ENCODE results near the gene LMBRD2. TPM values are rescaled to one million over a fixed set of nuclear protein-coding genes. Genes with fewer than 3 reads are reported as not detected.
"Not testable (repeated sequence)": the region's sequence is repeated elsewhere in the genome, so short reads cannot be mapped to it uniquely, and the experiment has no call there.

The LMBRD2 gene
- total and polyA plus RNA-seq, 4 donors, result 1.8 to 16.3 (median 7.2) TPM

DNA sequence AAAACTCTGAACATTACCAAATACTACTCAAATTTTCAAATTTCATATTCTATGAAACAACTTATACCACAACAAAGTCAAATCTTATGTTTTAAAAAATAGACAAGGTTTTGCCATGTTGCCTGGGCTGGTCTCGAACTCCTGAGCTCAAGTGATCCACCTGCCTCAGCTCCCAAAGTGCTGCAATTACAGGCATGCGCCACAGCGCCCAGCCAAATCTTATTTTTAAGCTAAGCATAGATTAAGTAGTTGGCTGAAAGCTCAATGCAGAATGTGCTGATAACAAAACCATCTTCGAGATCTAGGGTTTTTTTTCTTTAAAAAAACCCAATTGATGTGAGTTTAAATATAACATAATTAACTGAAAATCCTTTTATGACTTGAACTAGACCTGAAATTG lies 6.4 kb downstream of the LMBRD2 start:
- Histone ChIP-seq H3K9me3 (ENCODE audit: control insufficient read depth, low read length) (no peaks in the 10 kb centered on the region), H3K4me1 (ENCODE audit: control insufficient read depth in 1 of 2, insufficient read depth in 2 of 2, low read length in 2 of 2) (no peaks in the 10 kb centered on the region), H3K27ac (ENCODE audit: low read depth in 1 of 2, low read length in 2 of 2) (no peak overlapping the region), H3K27me3 (ENCODE audit: control insufficient read depth in 1 of 2, insufficient read depth in 2 of 2, low read length in 1 of 2) (no peaks in the 10 kb centered on the region), H3K36me3 (ENCODE audit: control insufficient read depth in 1 of 2, insufficient read depth in 2 of 2, low read length in 1 of 2) (no peaks in the 10 kb centered on the region), H3K4me3 (ENCODE audit: low read length in 2 of 2) (no peak overlapping the region)
- intact Hi-C loops (cut with DNase I), result no loop called here
- 79 to 85% methylated on average over 4 of the region's 4 CpGs for WGBS, 2 donors
- no peak for ATAC-seq (ENCODE audit: low FRiP score)
- no peak for DNase-seq

DNA sequence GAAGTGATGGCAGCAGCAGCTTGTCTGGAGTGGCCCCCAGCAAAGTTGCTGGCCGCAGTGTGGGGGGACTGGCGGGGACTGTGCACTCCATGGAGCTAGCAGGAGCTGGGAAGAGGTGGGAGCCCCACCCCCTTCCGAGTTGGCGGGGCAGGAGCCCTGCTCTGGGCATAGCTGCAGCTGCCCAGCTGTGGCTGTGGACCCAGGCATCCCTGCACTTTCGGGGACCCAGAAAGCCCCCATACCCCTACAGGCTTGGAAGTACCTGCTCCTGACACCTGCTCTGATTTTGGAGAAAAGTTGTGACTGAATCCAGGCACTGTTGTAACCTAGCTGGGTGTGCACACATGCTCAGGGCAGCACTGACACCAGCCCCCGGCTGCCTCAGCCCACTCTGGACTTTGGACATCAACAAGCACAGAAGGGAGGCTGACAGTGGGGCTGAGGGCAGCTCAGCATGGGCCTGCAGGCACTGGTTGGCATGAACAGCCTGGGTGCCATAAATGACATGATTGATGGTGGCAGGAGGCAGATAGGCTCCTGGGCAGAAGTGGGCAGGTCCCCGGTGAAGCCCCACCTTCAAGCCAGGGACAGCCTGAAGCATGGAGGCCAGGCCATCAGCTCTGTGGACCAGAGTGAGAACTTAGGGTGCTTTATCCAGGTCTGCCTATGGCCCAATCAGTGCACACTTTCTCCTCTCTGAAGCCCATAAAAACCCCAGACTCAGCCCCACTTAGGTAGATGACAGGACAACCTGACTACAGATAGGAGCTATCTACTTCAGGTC lies 12.6 kb downstream of the LMBRD2 start:
- no peak overlapping the region for H3K4me3 ChIP-seq (ENCODE audit: low read length in 2 of 2)
- H3K4me1 ChIP-seq (ENCODE audit: control insufficient read depth in 1 of 2, insufficient read depth in 2 of 2, low read length in 2 of 2), result no peaks in the 10 kb centered on the region
- no peak overlapping the region for H3K27ac ChIP-seq (ENCODE audit: low read depth in 1 of 2, low read length in 2 of 2)
- intact Hi-C loops (cut with DNase I), result no loop called here
- DNase-seq (no peak), ATAC-seq (ENCODE audit: low FRiP score) (peak; percentile 50)
- WGBS, 2 donors, result 95 to 96% methylated on average over 7 of the region's 7 CpGs
- H3K9me3 ChIP-seq (ENCODE audit: control insufficient read depth, low read length), result no peaks in the 10 kb centered on the region
- H3K36me3 ChIP-seq (ENCODE audit: control insufficient read depth in 1 of 2, insufficient read depth in 2 of 2, low read length in 1 of 2), result peaks cover 3 to 4% of the 10 kb centered on the region in 2 donors
- no peaks in the 10 kb centered on the region for H3K27me3 ChIP-seq (ENCODE audit: control insufficient read depth in 1 of 2, insufficient read depth in 2 of 2, low read length in 1 of 2)

DNA sequence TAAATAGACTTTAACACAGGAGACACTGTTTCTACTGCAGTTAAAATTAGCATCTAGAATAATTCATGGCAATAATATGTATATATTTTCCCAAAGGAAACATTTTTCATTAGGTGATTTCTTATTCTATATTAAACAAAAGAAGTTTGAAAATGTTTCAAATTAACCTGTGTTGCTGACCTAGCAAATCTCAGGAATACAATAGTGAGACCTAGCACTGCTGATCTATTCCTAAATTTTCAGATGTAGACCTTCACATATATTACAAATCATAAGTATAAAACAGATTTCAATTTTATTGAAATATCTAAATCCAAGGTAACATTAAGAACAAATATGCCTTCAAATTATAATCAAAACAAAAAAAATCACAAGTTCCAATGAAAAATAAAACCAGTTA lies 15.1 kb downstream of the LMBRD2 start:
- ATAC-seq (ENCODE audit: low FRiP score) (no peak), DNase-seq (no peak)
- H3K9me3 ChIP-seq (ENCODE audit: control insufficient read depth, low read length), result no peaks in the 10 kb centered on the region
- no peaks in the 10 kb centered on the region for H3K4me1 ChIP-seq (ENCODE audit: control insufficient read depth in 1 of 2, insufficient read depth in 2 of 2, low read length in 2 of 2)
- peaks cover 3 to 4% of the 10 kb centered on the region in 2 donors for H3K36me3 ChIP-seq (ENCODE audit: control insufficient read depth in 1 of 2, insufficient read depth in 2 of 2, low read length in 1 of 2)
- no peaks in the 10 kb centered on the region for H3K27me3 ChIP-seq (ENCODE audit: control insufficient read depth in 1 of 2, insufficient read depth in 2 of 2, low read length in 1 of 2)
- H3K27ac ChIP-seq (ENCODE audit: low read depth in 1 of 2, low read length in 2 of 2), result no peak overlapping the region
- no peak overlapping the region for H3K4me3 ChIP-seq (ENCODE audit: low read length in 2 of 2)
- intact Hi-C loops (cut with DNase I), result no loop called here

DNA sequence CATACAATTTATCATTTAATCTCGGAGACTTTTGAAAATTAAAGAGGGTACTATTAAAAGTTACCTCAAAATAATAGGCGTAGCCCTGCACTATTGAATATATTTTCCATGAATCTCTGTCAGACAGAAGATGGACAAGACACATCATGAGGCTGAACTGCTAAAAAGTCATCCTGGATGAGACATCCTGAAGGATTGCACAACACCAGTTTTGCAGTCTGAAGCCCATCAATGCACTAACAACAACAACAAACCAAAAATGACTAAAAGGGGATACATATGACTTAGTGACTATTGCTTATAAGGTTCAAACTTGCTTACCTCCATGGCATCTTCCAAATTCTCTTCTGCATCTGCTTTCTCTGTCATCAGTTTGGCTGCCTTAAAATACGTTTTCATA lies 15.7 kb downstream of the LMBRD2 start:
- DNase-seq (no peak), ATAC-seq (ENCODE audit: low FRiP score) (no peak)
- peaks cover 3 to 4% of the 10 kb centered on the region in 2 donors for H3K36me3 ChIP-seq (ENCODE audit: control insufficient read depth in 1 of 2, insufficient read depth in 2 of 2, low read length in 1 of 2)
- H3K4me3 ChIP-seq (ENCODE audit: low read length in 2 of 2), result no peak overlapping the region
- no peaks in the 10 kb centered on the region for H3K27me3 ChIP-seq (ENCODE audit: control insufficient read depth in 1 of 2, insufficient read depth in 2 of 2, low read length in 1 of 2)
- H3K27ac ChIP-seq (ENCODE audit: low read depth in 1 of 2, low read length in 2 of 2), result no peak overlapping the region
- no peaks in the 10 kb centered on the region for H3K4me1 ChIP-seq (ENCODE audit: control insufficient read depth in 1 of 2, insufficient read depth in 2 of 2, low read length in 2 of 2)
- intact Hi-C loops (cut with DNase I), result no loop called here
- no peaks in the 10 kb centered on the region for H3K9me3 ChIP-seq (ENCODE audit: control insufficient read depth, low read length)
- 86 to 89% methylated on average over 3 of the region's 3 CpGs for WGBS, 2 donors

DNA sequence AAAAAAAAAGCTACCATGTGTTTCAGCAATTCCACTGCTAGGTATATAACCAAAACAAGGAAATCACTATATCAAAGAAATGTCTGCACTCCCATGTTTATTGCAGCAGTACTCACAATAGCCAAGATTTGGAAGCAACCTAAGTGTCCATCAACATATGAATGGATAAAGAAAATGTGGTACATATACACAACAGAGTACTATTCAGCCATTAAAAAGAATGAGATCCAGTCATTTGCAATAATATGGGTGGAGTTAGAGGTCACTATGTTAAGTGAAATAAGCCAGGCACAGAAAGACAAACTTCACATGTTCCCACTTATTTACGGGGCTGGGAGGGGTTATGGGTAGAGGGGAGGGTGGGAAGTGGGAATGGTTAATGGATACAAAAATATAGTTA lies 18.7 kb downstream of the LMBRD2 start:
- DNase-seq; H3K9me3 ChIP-seq (ENCODE audit: control insufficient read depth, low read length); H3K4me3 ChIP-seq (ENCODE audit: low read length in 2 of 2); ATAC-seq (ENCODE audit: low FRiP score); H3K27ac ChIP-seq (ENCODE audit: low read depth in 1 of 2, low read length in 2 of 2); H3K36me3 ChIP-seq (ENCODE audit: control insufficient read depth in 1 of 2, insufficient read depth in 2 of 2, low read length in 1 of 2); H3K4me1 ChIP-seq (ENCODE audit: control insufficient read depth in 1 of 2, insufficient read depth in 2 of 2, low read length in 2 of 2); intact Hi-C loops (cut with DNase I); H3K27me3 ChIP-seq (ENCODE audit: control insufficient read depth in 1 of 2, insufficient read depth in 2 of 2, low read length in 1 of 2): not testable (repeated sequence)
- 93 to 99% methylated on average over 1 of the region's 1 CpG for WGBS, 2 donors

DNA sequence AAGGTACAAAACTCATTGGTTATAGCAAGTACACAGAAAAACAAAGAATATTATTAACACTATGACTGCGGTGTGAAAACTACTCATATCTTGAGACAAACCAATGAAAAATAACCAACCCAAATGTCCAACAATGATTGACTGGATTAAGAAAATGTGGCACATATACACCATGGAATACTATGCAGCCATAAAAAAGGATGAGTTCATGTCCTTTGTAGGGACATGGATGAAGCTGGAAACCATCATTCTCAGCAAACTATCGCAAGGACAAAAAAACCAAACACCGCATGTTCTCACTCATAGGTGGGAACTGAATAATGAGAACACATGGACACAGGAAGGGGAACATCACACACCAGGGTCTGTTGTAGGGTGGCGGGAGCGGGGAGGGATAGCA lies 22.0 kb downstream of the LMBRD2 start:
- 99 to 100% methylated on average over 3 to 4 of the region's 5 CpGs for WGBS, 2 donors
- H3K36me3 ChIP-seq (ENCODE audit: control insufficient read depth in 1 of 2, insufficient read depth in 2 of 2, low read length in 1 of 2), result not testable (repeated sequence)

DNA sequence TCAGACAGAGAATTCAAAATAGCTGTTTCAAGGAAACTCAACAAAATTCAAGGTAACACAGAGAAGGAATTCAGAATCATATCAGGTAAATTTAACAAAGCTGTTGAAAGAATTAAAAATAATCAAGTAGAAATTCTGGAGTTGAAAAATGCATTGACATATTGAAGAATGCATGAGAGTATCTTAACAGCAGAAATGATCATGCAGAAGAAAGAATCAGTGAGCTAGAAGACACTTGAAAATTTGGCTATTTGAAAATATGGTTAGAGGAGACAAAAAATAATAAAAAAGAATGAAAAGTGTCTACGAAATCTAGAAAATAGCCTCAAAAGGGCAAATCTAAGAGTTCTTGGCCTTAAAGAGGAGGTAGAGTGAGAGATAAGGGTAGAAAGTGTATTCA lies 22.9 kb downstream of the LMBRD2 start:
- H3K4me3 ChIP-seq (ENCODE audit: low read length in 2 of 2), result no peak overlapping the region
- H3K4me1 ChIP-seq (ENCODE audit: control insufficient read depth in 1 of 2, insufficient read depth in 2 of 2, low read length in 2 of 2), result no peaks in the 10 kb centered on the region
- no peaks in the 10 kb centered on the region for H3K9me3 ChIP-seq (ENCODE audit: control insufficient read depth, low read length)
- WGBS, 2 donors, result 99 to 100% methylated on average over 1 of the region's 1 CpG
- no peak overlapping the region for H3K27ac ChIP-seq (ENCODE audit: low read depth in 1 of 2, low read length in 2 of 2)
- no peak for DNase-seq
- peaks cover 0 to 5% of the 10 kb centered on the region in 2 donors for H3K36me3 ChIP-seq (ENCODE audit: control insufficient read depth in 1 of 2, insufficient read depth in 2 of 2, low read length in 1 of 2)
- no peaks in the 10 kb centered on the region for H3K27me3 ChIP-seq (ENCODE audit: control insufficient read depth in 1 of 2, insufficient read depth in 2 of 2, low read length in 1 of 2)
- no peak for ATAC-seq (ENCODE audit: low FRiP score)
- intact Hi-C loops (cut with DNase I), result no loop called here

More for the DNA sequence above, 22.0 kb downstream of the LMBRD2 start:
- intact Hi-C loops (cut with DNase I); ATAC-seq (ENCODE audit: low FRiP score); H3K4me3 ChIP-seq (ENCODE audit: low read length in 2 of 2); H3K9me3 ChIP-seq (ENCODE audit: control insufficient read depth, low read length); H3K27me3 ChIP-seq (ENCODE audit: control insufficient read depth in 1 of 2, insufficient read depth in 2 of 2, low read length in 1 of 2); DNase-seq; H3K4me1 ChIP-seq (ENCODE audit: control insufficient read depth in 1 of 2, insufficient read depth in 2 of 2, low read length in 2 of 2); H3K27ac ChIP-seq (ENCODE audit: low read depth in 1 of 2, low read length in 2 of 2): not testable (repeated sequence)

DNA sequence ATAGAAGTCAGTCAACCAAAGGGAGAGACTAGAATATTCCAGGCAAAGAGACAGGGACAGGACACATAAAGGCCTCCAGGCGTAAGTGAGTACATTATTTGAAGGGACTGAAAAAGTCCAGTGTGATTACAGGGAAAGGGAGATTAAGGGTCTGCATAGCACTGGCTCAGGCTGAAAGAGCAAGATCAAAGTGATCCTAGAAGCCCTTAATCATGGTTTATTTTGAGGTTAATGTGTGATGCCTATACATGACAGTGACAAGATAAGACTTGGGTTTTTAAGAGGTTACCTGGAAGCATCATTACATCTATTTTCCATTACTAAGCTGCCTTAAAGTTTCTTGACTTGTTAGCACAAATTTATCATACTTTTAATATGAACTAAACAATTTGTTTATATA lies 25.8 kb downstream of the LMBRD2 start:
- Histone ChIP-seq H3K27me3 (ENCODE audit: control insufficient read depth in 1 of 2, insufficient read depth in 2 of 2, low read length in 1 of 2) (no peaks in the 10 kb centered on the region), H3K36me3 (ENCODE audit: control insufficient read depth in 1 of 2, insufficient read depth in 2 of 2, low read length in 1 of 2) (peaks cover 2 to 8% of the 10 kb centered on the region in 2 donors), H3K27ac (ENCODE audit: low read depth in 1 of 2, low read length in 2 of 2) (no peak overlapping the region), H3K4me1 (ENCODE audit: control insufficient read depth in 1 of 2, insufficient read depth in 2 of 2, low read length in 2 of 2) (no peaks in the 10 kb centered on the region), H3K9me3 (ENCODE audit: control insufficient read depth, low read length) (no peaks in the 10 kb centered on the region), H3K4me3 (ENCODE audit: low read length in 2 of 2) (no peak overlapping the region)
- intact Hi-C loops (cut with DNase I), result no loop called here
- 94 to 96% methylated on average over 1 of the region's 1 CpG for whole genome bisulfite sequencing, 2 donors
- ATAC-seq (ENCODE audit: low FRiP score), result no peak
- DNase-seq, result no peak

DNA sequence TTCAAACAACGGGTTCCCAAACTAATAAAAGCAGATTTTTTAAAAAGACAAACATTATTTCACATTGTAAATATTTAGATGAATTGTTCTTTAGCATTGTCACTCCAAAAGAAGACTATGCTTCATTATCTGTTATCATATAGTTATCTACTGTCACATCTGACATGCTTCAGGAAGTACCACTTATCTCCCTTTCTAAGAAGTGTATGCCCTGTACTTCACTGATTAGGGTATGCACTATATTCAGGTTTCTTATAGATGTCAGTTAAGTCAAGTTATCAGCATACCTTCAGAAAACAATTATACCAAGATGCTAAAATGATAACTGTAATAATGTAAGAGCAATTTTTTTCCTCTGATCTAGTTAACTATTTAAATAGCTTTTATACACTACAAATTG lies 40.4 kb downstream of the LMBRD2 start:
- ATAC-seq (ENCODE audit: low FRiP score), result no peak
- intact Hi-C loops (cut with DNase I), result no loop called here
- Histone ChIP-seq H3K36me3 (ENCODE audit: control insufficient read depth in 1 of 2, insufficient read depth in 2 of 2, low read length in 1 of 2) (peaks cover 0 to 5% of the 10 kb centered on the region in 2 donors), H3K27ac (ENCODE audit: low read depth in 1 of 2, low read length in 2 of 2) (no peak overlapping the region), H3K9me3 (ENCODE audit: control insufficient read depth, low read length) (no peaks in the 10 kb centered on the region), H3K27me3 (ENCODE audit: control insufficient read depth in 1 of 2, insufficient read depth in 2 of 2, low read length in 1 of 2) (no peaks in the 10 kb centered on the region), H3K4me3 (ENCODE audit: low read length in 2 of 2) (no peak overlapping the region), H3K4me1 (ENCODE audit: control insufficient read depth in 1 of 2, insufficient read depth in 2 of 2, low read length in 2 of 2) (no peaks in the 10 kb centered on the region)
- DNase-seq, result no peak
- 90 to 94% methylated on average over 1 of the region's 1 CpG for WGBS, 2 donors

Data from aorta (tissue), 5 donors.